ENCODE results near the gene NPFFR1.

NPFFR1 gene

DNA sequence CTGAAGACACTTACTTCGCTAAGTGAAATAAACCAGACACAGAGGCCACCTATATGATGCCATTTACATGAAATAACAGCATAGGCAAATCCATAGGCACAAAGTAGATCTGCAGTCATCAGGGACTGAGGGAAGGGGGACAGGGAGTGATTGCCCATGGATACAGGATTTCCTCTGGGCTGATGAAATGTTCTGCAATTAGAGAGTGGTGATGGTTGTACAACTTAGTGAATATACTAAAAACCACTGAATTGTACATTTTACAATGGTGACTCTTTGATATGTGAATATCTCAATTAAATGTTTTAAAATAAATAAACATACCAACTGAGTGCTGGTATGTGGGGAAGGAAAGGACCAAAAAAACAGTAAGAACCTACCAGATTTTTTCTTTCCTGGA is 70.9 kb downstream of the NPFFR1 start:
- DNase-seq: no peak

DNA sequence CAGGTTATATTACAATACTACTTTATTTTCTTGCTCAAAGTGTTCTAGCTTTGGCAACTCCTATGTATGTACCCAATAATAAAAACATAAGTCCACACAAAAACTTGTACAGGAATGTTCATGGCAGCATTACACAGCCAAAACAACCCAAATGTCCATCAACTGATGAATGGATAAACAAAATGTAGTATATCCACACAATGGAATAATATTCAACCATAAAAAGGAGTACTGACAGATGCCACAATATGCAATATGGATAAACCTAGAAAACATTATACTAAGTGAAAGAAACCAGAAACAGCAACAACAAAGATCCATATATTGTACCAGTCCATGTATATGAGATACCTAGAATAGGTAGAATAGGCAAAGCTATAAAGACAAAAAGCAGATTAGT is 71.5 kb downstream of the NPFFR1 start:
- DNase-seq: no peak

DNA sequence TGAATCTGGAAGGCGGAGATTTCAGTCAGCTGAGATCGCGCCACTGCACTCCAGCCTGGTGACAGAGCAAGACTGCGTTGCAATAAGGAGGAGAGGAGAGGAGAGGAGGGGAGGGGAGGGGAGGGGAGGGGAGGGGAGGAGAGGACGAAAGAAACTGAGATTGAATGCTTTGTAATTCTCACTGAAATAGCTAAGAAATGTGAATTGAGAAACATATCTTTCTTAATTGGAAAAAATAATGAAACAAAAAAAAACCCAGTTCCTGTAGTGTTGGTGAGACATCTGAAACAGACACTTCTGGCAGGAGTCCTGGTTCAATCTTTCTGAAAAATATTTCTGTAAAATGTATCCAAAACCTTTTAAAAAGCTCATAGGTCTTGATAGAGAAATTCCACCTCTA is 77.0 kb downstream of the NPFFR1 start:
- no peak for DNase-seq

DNA sequence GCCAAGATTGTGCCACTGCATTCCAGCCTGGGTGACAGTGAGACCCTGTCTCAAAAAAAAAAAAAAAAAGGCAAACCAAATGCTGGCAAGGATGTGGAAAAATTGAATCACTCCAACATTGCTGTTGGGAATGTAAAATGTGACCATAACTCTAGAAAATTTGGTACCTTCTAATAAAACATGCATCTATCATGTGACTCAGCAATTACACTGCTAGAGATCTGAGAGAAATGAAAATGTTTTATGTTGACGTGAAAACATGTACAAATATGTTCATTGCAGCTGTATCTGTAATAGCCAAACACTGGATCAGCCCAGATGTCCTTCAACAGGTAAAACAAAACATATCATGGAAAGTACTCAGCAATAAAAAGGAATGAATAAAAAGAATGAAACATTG is 82.7 kb downstream of the NPFFR1 start:
- DNase-seq: no peak

GRCh38 chr10:70198696-70199466 is 84.9 kb downstream of the NPFFR1 start:
- no peak for DNase-seq
